ENCODE results near the gene OR51D1. TPM values are rescaled to one million over a fixed set of nuclear protein-coding genes. Genes with fewer than 3 reads are reported as not detected.
A peak's percentile ranks its signal among the peaks of the same experiment; 100 is the strongest.

Gene OR51D1
- total and polyA plus RNA-seq, 5 donors, result not detected

GRCh38 chr11:4615856-4616444 is 21.3 kb upstream of the OR51D1 start:
- ATAC-seq (no peak), DNase-seq (no peak)
- intact Hi-C loops (cut with DNase I), result no loop called here
- Histone ChIP-seq H3K27ac (ENCODE audit: low read length) (no peak overlapping the region), H3K9me3 (ENCODE audit: control insufficient read depth, low read length) (no peaks in the 10 kb centered on the region), H3K27me3 (ENCODE audit: control insufficient read depth, insufficient read depth) (no peaks in the 10 kb centered on the region), H3K4me1 (ENCODE audit: control insufficient read depth, insufficient read depth, low read length) (no peaks in the 10 kb centered on the region), H3K4me3 (ENCODE audit: low read length) (no peak overlapping the region)

GRCh38 chr11:4619514-4619913 is 17.8 kb upstream of the OR51D1 start:
- intact Hi-C loops (cut with DNase I), result no loop called here
- Histone ChIP-seq H3K27me3 (ENCODE audit: control insufficient read depth, insufficient read depth) (no peaks in the 10 kb centered on the region), H3K27ac (ENCODE audit: low read length) (no peak overlapping the region), H3K9me3 (ENCODE audit: control insufficient read depth, low read length) (no peaks in the 10 kb centered on the region), H3K4me3 (ENCODE audit: low read length) (no peak overlapping the region), H3K4me1 (ENCODE audit: control insufficient read depth, insufficient read depth, low read length) (no peaks in the 10 kb centered on the region)
- ATAC-seq (no peak), DNase-seq (no peak)
- 83% methylated on average over 9 of the region's 9 CpGs for WGBS

GRCh38 chr11:4626207-4627099 is 10.8 kb upstream of the OR51D1 start:
- WGBS, result 39% methylated on average over 15 of the region's 15 CpGs
- intact Hi-C loops (cut with DNase I), result no loop called here
- H3K4me1 ChIP-seq (ENCODE audit: control insufficient read depth, insufficient read depth, low read length), result no peaks in the 10 kb centered on the region
- no peaks in the 10 kb centered on the region for H3K9me3 ChIP-seq (ENCODE audit: control insufficient read depth, low read length)
- DNase-seq (no peak), ATAC-seq (peak in 1 of 2 donors; percentile 59)
- no peak overlapping the region for H3K27ac ChIP-seq (ENCODE audit: low read length)
- no peaks in the 10 kb centered on the region for H3K27me3 ChIP-seq (ENCODE audit: control insufficient read depth, insufficient read depth)
- no peak overlapping the region for H3K4me3 ChIP-seq (ENCODE audit: low read length)

- intact Hi-C loops (cut with DNase I), result loop anchor here in 3 of 4 donors (2.0 to 5.0 kb wide), 4 partner anchors 191 to 371 kb away; no protein-coding TSS in a partner anchor
- Histone ChIP-seq H3K4me3 (ENCODE audit: low read length) (no peak overlapping the region), H3K9me3 (ENCODE audit: control insufficient read depth, low read length) (no peaks in the 10 kb centered on the region), H3K27me3 (ENCODE audit: control insufficient read depth, insufficient read depth) (no peaks in the 10 kb centered on the region), H3K4me1 (ENCODE audit: control insufficient read depth, insufficient read depth, low read length) (no peaks in the 10 kb centered on the region), H3K27ac (ENCODE audit: low read length) (no peak overlapping the region)
- WGBS, result 57% methylated on average over 2 of the region's 2 CpGs
- DNase-seq, result no peak
- ATAC-seq, result no peak
Measured at GRCh38 chr11:4636136-4636535, 1.1 kb upstream of the OR51D1 start.

- Histone ChIP-seq H3K27ac (ENCODE audit: low read length) (no peak overlapping the region), H3K4me1 (ENCODE audit: control insufficient read depth, insufficient read depth, low read length) (no peaks in the 10 kb centered on the region), H3K9me3 (ENCODE audit: control insufficient read depth, low read length) (no peaks in the 10 kb centered on the region), H3K27me3 (ENCODE audit: control insufficient read depth, insufficient read depth) (no peaks in the 10 kb centered on the region), H3K4me3 (ENCODE audit: low read length) (no peak overlapping the region)
- DNase-seq (no peak), ATAC-seq (no peak)
- 82% methylated on average over 3 of the region's 3 CpGs for WGBS
- intact Hi-C loops (cut with DNase I), result loop anchor here in 3 of 4 donors (2.0 to 5.0 kb wide), 4 partner anchors 189 to 370 kb away; no protein-coding TSS in a partner anchor
Measured at GRCh38 chr11:4637662-4638047, 378 bp downstream of the OR51D1 start.

GRCh38 chr11:4639931-4640330 is 2.7 kb downstream of the OR51D1 start:
- no peak for ATAC-seq
- Histone ChIP-seq H3K27me3 (ENCODE audit: control insufficient read depth, insufficient read depth) (no peaks in the 10 kb centered on the region), H3K27ac (ENCODE audit: low read length) (no peak overlapping the region), H3K4me3 (ENCODE audit: low read length) (no peak overlapping the region), H3K4me1 (ENCODE audit: control insufficient read depth, insufficient read depth, low read length) (no peaks in the 10 kb centered on the region), H3K9me3 (ENCODE audit: control insufficient read depth, low read length) (no peaks in the 10 kb centered on the region)
- intact Hi-C loops (cut with DNase I), result loop anchor here in 3 of 4 donors (5.0 kb wide), 3 partner anchors 187 to 367 kb away; no protein-coding TSS in a partner anchor
- no peak for DNase-seq
- 92% methylated on average over 6 of the region's 6 CpGs for WGBS

GRCh38 chr11:4641501-4641900 is 4.2 kb downstream of the OR51D1 start:
- no peak overlapping the region for H3K4me3 ChIP-seq (ENCODE audit: low read length)
- no peaks in the 10 kb centered on the region for H3K27me3 ChIP-seq (ENCODE audit: control insufficient read depth, insufficient read depth)
- ATAC-seq (no peak), DNase-seq (no peak)
- intact Hi-C loops (cut with DNase I), result no loop called here
- H3K9me3 ChIP-seq (ENCODE audit: control insufficient read depth, low read length), result no peaks in the 10 kb centered on the region
- WGBS, result 87% methylated on average over 7 of the region's 7 CpGs
- no peak overlapping the region for H3K27ac ChIP-seq (ENCODE audit: low read length)
- no peaks in the 10 kb centered on the region for H3K4me1 ChIP-seq (ENCODE audit: control insufficient read depth, insufficient read depth, low read length)

GRCh38 chr11:4642043-4642442 is 4.8 kb downstream of the OR51D1 start:
- H3K9me3 ChIP-seq (ENCODE audit: control insufficient read depth, low read length), result no peaks in the 10 kb centered on the region
- ATAC-seq, result no peak
- DNase-seq, result no peak

GRCh38 chr11:4643076-4643475 is 5.8 kb downstream of the OR51D1 start:
- ATAC-seq (no peak), DNase-seq (no peak)
- 26% methylated on average over 5 of the region's 5 CpGs for WGBS
- no peak overlapping the region for H3K27ac ChIP-seq (ENCODE audit: low read length)
- H3K4me1 ChIP-seq (ENCODE audit: control insufficient read depth, insufficient read depth, low read length), result no peaks in the 10 kb centered on the region
- intact Hi-C loops (cut with DNase I), result no loop called here
- H3K4me3 ChIP-seq (ENCODE audit: low read length), result no peak overlapping the region
- no peaks in the 10 kb centered on the region for H3K9me3 ChIP-seq (ENCODE audit: control insufficient read depth, low read length)
- no peaks in the 10 kb centered on the region for H3K27me3 ChIP-seq (ENCODE audit: control insufficient read depth, insufficient read depth)

More at GRCh38 chr11:4642043-4642442, 4.8 kb downstream of the OR51D1 start:
- no peak overlapping the region for H3K27ac ChIP-seq (ENCODE audit: low read length)
- H3K27me3 ChIP-seq (ENCODE audit: control insufficient read depth, insufficient read depth), result no peaks in the 10 kb centered on the region
- H3K4me3 ChIP-seq (ENCODE audit: low read length), result no peak overlapping the region
- 68% methylated on average over 7 of the region's 7 CpGs for WGBS
- H3K4me1 ChIP-seq (ENCODE audit: control insufficient read depth, insufficient read depth, low read length), result no peaks in the 10 kb centered on the region
- intact Hi-C loops (cut with DNase I), result no loop called here

GRCh38 chr11:4643682-4644081 is 6.4 kb downstream of the OR51D1 start, which contains the start of gene OR51E1:
TSS of gene OR51E1 (plus strand) at chr11:4643982. CDS start at chr11:4652527, 8,545 bp downstream.
- Histone ChIP-seq H3K27ac (ENCODE audit: low read length) (peak within 1 kb of the TSS; percentile 53), H3K4me1 (ENCODE audit: control insufficient read depth, insufficient read depth, low read length) (no peaks in the 10 kb centered on the region), H3K9me3 (ENCODE audit: control insufficient read depth, low read length) (no peaks in the 10 kb centered on the region), H3K4me3 (ENCODE audit: low read length) (peak within 1 kb of the TSS; percentile 4), H3K27me3 (ENCODE audit: control insufficient read depth, insufficient read depth) (no peaks in the 10 kb centered on the region)
- intact Hi-C loops (cut with DNase I), result no loop called here
- no peak for ATAC-seq
- no peak for DNase-seq
- WGBS, result 78% methylated on average over 3 of the region's 3 CpGs

GRCh38 chr11:4644233-4644632 is 7.0 kb downstream of the OR51D1 start:
- no peak for ATAC-seq

More at GRCh38 chr11:4644233-4644632, 7.0 kb downstream of the OR51D1 start:
- H3K4me1 ChIP-seq (ENCODE audit: control insufficient read depth, insufficient read depth, low read length), result no peaks in the 10 kb centered on the region
- intact Hi-C loops (cut with DNase I), result no loop called here
- peak overlapping the region; percentile 4 for H3K4me3 ChIP-seq (ENCODE audit: low read length)
- no peak for DNase-seq
- WGBS, result 67% methylated on average over 4 of the region's 4 CpGs
- H3K27ac ChIP-seq (ENCODE audit: low read length), result peak overlapping the region; percentile 2
- H3K27me3 ChIP-seq (ENCODE audit: control insufficient read depth, insufficient read depth), result no peaks in the 10 kb centered on the region
- H3K9me3 ChIP-seq (ENCODE audit: control insufficient read depth, low read length), result no peaks in the 10 kb centered on the region

Data from right cardiac atrium (tissue), 5 donors.